GM12801 (cell line): ENCODE data around the gene JDP2.

Source experiments
- TF ChIP-seq, protein P1 (sequence below): IDR thresholded peaks from one replicate; pipeline ENCODE4 v1.5.1; 2011; ENCODE audit warnings: control low read depth; ENCODE audit not compliant: insufficient read length; ENCODE audit errors: extremely low read depth

JDP2 gene

DNA sequence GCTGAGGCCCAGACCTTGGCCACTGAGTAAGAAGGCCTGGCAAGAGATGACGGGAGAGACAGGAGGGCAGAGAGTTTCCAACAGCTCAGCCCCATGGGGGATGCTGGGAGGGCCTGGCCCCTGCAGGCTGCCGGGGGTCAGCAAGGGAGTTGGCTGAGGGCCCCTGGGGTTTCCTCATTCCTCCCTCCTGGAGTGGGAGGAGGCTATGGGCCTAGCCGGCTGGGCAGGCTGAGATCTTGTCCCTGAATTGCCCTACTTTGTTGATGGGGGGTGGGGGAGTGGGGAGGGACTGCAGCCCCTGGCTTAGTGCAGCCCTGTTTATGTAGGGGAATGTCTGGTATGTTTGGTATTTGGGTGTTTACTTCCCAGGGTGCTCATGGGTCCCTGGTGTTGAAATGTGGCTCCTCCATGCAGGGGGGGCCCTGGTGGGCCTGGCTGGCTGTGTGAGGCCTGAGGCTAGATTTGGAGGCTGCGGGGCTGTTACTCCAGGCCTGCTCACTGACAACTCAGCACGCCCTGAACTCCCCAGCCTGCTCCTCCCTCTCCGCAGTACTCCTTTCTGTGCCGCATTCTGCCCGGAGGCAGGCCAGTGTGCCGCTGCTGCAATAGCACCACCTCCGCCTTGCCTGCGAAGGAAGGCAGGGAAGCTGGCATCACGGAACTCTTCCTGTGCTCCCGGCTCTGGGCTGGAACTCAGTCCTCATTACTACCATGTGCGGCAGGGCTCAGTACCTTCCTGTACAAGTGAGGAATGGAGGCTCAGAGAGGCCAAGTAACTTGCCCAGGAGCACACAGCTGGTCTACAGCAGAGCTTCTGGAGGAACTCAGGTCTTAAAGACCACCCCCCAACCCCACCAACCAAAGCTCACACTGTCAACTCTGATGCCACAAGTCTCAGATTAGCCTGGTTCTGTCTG is 25.3 kb downstream of the JDP2 start:
- TF ChIP-seq, protein P1, sequence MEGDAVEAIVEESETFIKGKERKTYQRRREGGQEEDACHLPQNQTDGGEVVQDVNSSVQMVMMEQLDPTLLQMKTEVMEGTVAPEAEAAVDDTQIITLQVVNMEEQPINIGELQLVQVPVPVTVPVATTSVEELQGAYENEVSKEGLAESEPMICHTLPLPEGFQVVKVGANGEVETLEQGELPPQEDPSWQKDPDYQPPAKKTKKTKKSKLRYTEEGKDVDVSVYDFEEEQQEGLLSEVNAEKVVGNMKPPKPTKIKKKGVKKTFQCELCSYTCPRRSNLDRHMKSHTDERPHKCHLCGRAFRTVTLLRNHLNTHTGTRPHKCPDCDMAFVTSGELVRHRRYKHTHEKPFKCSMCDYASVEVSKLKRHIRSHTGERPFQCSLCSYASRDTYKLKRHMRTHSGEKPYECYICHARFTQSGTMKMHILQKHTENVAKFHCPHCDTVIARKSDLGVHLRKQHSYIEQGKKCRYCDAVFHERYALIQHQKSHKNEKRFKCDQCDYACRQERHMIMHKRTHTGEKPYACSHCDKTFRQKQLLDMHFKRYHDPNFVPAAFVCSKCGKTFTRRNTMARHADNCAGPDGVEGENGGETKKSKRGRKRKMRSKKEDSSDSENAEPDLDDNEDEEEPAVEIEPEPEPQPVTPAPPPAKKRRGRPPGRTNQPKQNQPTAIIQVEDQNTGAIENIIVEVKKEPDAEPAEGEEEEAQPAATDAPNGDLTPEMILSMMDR, result no peak

- TF ChIP-seq, protein P1, result no peak
Measured at GRCh38 chr14:75453817-75454434, 26.1 kb downstream of the JDP2 start.

GRCh38 chr14:75454963-75455546 is 27.2 kb downstream of the JDP2 start:
- TF ChIP-seq, protein P1, result no peak

DNA sequence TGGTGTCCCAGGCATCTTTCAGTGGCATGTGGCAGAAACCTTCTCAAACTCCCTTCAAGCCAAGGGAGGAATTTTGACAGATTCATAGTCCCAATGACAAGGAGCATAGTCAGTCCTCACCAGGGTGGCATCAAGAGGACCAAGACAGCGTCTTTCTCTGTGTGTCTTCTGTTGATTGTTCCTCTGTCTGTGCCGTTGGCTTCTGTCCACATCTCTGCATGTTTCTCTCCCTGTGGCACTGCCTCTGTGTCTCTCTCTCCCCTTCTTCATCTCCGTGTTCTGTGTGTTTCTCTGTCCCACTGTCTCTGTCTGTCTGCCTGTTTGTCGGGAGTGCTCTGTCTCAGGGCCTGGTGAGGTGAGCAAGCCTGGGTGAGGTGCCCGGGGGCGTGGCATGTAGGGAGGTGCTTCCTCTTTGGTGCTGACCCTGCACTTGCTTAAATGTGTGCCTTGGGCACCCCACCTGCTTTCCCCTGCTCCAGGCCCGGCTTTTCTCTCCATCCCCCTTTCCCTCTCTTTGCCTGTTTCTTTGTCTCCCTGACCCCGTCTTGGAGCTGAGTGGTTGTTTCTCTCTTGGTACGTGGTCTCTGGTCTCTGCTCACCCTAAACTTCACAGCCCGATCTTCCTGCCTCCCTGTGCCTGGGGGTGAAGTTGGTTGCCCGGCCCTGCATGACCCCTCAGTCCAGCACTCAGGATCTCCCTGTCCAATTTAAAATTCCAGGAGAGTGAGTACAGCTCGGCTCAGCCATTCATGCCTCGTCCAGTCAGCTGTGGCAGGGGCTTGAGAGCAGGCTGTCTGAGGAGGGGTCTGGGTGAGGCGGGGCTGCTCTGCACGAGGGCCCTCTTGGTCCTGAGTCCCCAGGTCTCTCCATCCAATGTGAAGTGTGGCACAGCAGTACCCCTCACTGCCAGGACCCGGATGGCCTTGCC is 28.5 kb downstream of the JDP2 start:
- TF ChIP-seq, protein P1, result no peak

GRCh38 chr14:75456997-75457335 is 29.1 kb downstream of the JDP2 start:
- TF ChIP-seq, protein P1, result no peak

DNA sequence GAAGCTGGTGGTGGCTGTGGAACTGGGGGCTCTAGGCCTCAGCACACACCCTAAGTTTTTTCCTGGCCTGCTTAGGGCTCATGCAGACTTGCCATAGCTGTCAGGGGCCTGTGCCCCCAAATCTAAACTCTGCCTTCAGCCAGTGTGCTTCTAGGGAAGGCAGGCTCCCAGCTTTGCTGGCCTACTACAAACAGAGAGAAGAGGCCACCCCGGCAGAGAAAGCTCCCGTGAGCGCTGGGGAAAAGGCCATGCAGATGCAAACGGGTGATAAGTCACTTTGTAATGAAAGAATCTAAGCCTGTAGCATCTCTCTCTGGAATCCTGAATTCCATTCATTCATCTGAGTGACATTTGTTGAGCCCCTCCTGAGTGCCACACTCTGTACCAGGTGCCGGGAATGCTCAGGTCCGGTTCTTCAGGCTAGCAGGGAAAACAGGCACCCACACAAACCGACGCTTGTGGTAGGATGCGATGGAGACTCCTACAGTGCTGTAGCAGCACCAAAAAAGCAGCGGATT is 29.9 kb downstream of the JDP2 start:
- TF ChIP-seq, protein P1, result no peak
